ENCODE measurements around the gene MAP1LC3B.
"Not testable (repeated sequence)": the region's sequence is repeated elsewhere in the genome, so short reads cannot be mapped to it uniquely, and the experiment has no call there.

MAP1LC3B gene

GRCh38 chr16:87383505-87384161, 8.5 kb upstream of the MAP1LC3B start, which contains the start of gene FBXO31:
FBXO31 (minus strand) TSS chr16:87383776; CDS start chr16:87383744, 32 bp downstream.
- peak; percentile 74 for DNase-seq

GRCh38 chr16:87384162-87384874, 7.8 kb upstream of the MAP1LC3B start:
- peak; percentile 63 for DNase-seq

- DNase-seq = not testable (repeated sequence)
Measured at GRCh38 chr16:87384875-87385167, 7.3 kb upstream of the MAP1LC3B start.

- peak; percentile 94 for DNase-seq
Measured at GRCh38 chr16:87387942-87388817, 4.0 kb upstream of the MAP1LC3B start.

- no peak for DNase-seq
Measured at GRCh38 chr16:87388818-87389134, 3.4 kb upstream of the MAP1LC3B start.

GRCh38 chr16:87389245-87389644, 2.9 kb upstream of the MAP1LC3B start:
- DNase-seq = no peak

GRCh38 chr16:87389914-87390313, 2.2 kb upstream of the MAP1LC3B start:
- not testable (repeated sequence) for DNase-seq

GRCh38 chr16:87390641-87391323, 1.4 kb upstream of the MAP1LC3B start:
- DNase-seq = no peak

- no peak for DNase-seq
Measured at GRCh38 chr16:87391324-87391949, 699 bp upstream of the MAP1LC3B start.

- DNase-seq = peak; percentile 13
Measured at GRCh38 chr16:87392821-87393679, 914 bp downstream of the MAP1LC3B start.

GRCh38 chr16:87393680-87394055, 1.5 kb downstream of the MAP1LC3B start:
- DNase-seq = no peak

- DNase-seq = no peak
Measured at GRCh38 chr16:87395181-87395842, 3.2 kb downstream of the MAP1LC3B start.

- DNase-seq = no peak
Measured at GRCh38 chr16:87404764-87405625, 12.9 kb downstream of the MAP1LC3B start.

- DNase-seq = no peak
Measured at GRCh38 chr16:87406495-87407088, 14.5 kb downstream of the MAP1LC3B start.

- no peak for DNase-seq
Measured at GRCh38 chr16:87407511-87408112, 15.5 kb downstream of the MAP1LC3B start.

GRCh38 chr16:87409153-87409552, 17.0 kb downstream of the MAP1LC3B start:
- DNase-seq = no peak

GRCh38 chr16:87409781-87410180, 17.6 kb downstream of the MAP1LC3B start:
- no peak for DNase-seq

GRCh38 chr16:87410530-87410929, 18.4 kb downstream of the MAP1LC3B start:
- DNase-seq = no peak

GRCh38 chr16:87410968-87411367, 18.8 kb downstream of the MAP1LC3B start:
- DNase-seq = no peak
